Esophagus squamous epithelium (tissue), 4 donors: ENCODE data around the gene SPINT2.
"Not testable (repeated sequence)": the region's sequence is repeated elsewhere in the genome, so short reads cannot be mapped to it uniquely, and the experiment has no call there.

ENCODE experiments used
- CTCF ChIP-seq, 6 experiments: fragments of 450-650 bp in 4 of 6; fragments of 200-600 bp in 2 of 6; sonication (generic) in 2 of 6; IDR thresholded peaks; one replicate each; pipeline ENCODE4 v1.5.1; 2016 to 2019; ENCODE audit warnings: antibody characterized with exemption in 6 of 6, mild to moderate bottlenecking in 4 of 6, moderate library complexity in 4 of 6
- POLR2A ChIP-seq, 4 donors: fragments of 450-650 bp; IDR thresholded peaks; one replicate each; pipeline ENCODE4 v1.6.1; 2017; ENCODE audit warnings: antibody characterized with exemption in 4 of 4, mild to moderate bottlenecking in 4 of 4, moderate library complexity in 3 of 4

DNA sequence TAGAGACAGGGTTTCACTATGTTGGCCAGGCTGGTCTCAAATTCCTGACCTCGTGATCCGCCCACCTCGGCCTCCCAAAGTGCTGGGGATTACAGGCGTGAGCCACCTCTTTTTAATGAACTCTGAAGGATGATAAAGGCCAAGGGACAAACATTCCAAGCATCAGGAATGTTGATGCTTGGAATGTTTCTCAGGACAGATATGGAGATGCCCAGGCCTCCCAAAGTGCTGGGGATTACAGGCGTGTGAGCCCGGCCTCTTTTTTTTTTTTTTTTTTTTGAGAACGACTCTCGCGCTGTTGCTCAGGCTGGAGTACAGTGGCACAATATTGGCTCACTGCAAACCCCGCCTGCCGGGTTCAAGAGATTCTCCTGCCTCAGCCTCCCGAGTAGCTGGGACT lies 2.4 kb upstream of the SPINT2 start:
- not testable (repeated sequence) for TF ChIP-seq CTCF, POLR2A (IDR thresholded peaks at IDR 0.05)
